Umbilical cord (tissue), 2 donors: ENCODE data around the gene DROSHA. TPM values are rescaled to one million over a fixed set of nuclear protein-coding genes. Genes with fewer than 3 reads are reported as not detected.

ENCODE experiments used
- DNase-seq: peaks from one replicate; pipeline ENCODE4 v3.0.0-alpha.2; 2015; ENCODE audit warnings: low spot score
- total RNA-seq: library from RNA; depleted of rRNA; stranded (reverse); fragments of >200 nt; gene quantifications from one replicate; pipeline ENCODE4 v1.2.3, GENCODE V29; 2014; ENCODE audit warnings: low replicate concordance; ENCODE audit not compliant: insufficient read depth

Gene DROSHA
- total RNA-seq, 1 donor from 2014 or later, result 73.7 TPM

GRCh38 chr5:31469466-31469865 lies 62.4 kb downstream of the DROSHA start:
- DNase-seq, result no peak

- DNase-seq, result no peak
Measured at GRCh38 chr5:31465291-31465690, 66.6 kb downstream of the DROSHA start.

GRCh38 chr5:31464081-31464480 lies 67.8 kb downstream of the DROSHA start:
- no peak for DNase-seq

GRCh38 chr5:31463351-31463750 lies 68.5 kb downstream of the DROSHA start:
- DNase-seq, result no peak

- no peak for DNase-seq
Measured at GRCh38 chr5:31459594-31459993, 72.3 kb downstream of the DROSHA start.

GRCh38 chr5:31455172-31455571 lies 76.7 kb downstream of the DROSHA start:
- DNase-seq, result no peak

- DNase-seq, result no peak
Measured at GRCh38 chr5:31453522-31453921, 78.4 kb downstream of the DROSHA start.

- DNase-seq, result no peak
Measured at GRCh38 chr5:31452314-31452713, 79.6 kb downstream of the DROSHA start.

GRCh38 chr5:31449962-31450361 lies 81.9 kb downstream of the DROSHA start:
- DNase-seq, result no peak

- no peak for DNase-seq
Measured at GRCh38 chr5:31449174-31449573, 82.7 kb downstream of the DROSHA start.

GRCh38 chr5:31445041-31445600 lies 86.8 kb downstream of the DROSHA start:
- no peak for DNase-seq

GRCh38 chr5:31443572-31443971 lies 88.3 kb downstream of the DROSHA start:
- no peak for DNase-seq

GRCh38 chr5:31442058-31442745 lies 89.7 kb downstream of the DROSHA start:
- no peak for DNase-seq

GRCh38 chr5:31436851-31437250 lies 95.0 kb downstream of the DROSHA start:
- no peak for DNase-seq

GRCh38 chr5:31435730-31436129 lies 96.2 kb downstream of the DROSHA start:
- no peak for DNase-seq

- DNase-seq, result no peak
Measured at GRCh38 chr5:31434898-31435297, 97.0 kb downstream of the DROSHA start.

GRCh38 chr5:31433229-31433628 lies 98.7 kb downstream of the DROSHA start:
- DNase-seq, result no peak

GRCh38 chr5:31427724-31428309 lies 104.1 kb downstream of the DROSHA start:
- DNase-seq, result no peak

GRCh38 chr5:31427013-31427723 lies 104.7 kb downstream of the DROSHA start:
- no peak for DNase-seq

GRCh38 chr5:31421806-31422586 lies 109.9 kb downstream of the DROSHA start:
- DNase-seq, result no peak

- no peak for DNase-seq
Measured at GRCh38 chr5:31417512-31417911, 114.4 kb downstream of the DROSHA start.

- DNase-seq, result no peak
Measured at GRCh38 chr5:31416547-31416946, 115.3 kb downstream of the DROSHA start.
